Measurements from ENCODE around the gene TULP1. TPM values are rescaled to one million over a fixed set of nuclear protein-coding genes. Genes with fewer than 3 reads are reported as not detected.

The TULP1 gene
- polyA plus RNA-seq, 1 donor, result 1.4 TPM

DNA sequence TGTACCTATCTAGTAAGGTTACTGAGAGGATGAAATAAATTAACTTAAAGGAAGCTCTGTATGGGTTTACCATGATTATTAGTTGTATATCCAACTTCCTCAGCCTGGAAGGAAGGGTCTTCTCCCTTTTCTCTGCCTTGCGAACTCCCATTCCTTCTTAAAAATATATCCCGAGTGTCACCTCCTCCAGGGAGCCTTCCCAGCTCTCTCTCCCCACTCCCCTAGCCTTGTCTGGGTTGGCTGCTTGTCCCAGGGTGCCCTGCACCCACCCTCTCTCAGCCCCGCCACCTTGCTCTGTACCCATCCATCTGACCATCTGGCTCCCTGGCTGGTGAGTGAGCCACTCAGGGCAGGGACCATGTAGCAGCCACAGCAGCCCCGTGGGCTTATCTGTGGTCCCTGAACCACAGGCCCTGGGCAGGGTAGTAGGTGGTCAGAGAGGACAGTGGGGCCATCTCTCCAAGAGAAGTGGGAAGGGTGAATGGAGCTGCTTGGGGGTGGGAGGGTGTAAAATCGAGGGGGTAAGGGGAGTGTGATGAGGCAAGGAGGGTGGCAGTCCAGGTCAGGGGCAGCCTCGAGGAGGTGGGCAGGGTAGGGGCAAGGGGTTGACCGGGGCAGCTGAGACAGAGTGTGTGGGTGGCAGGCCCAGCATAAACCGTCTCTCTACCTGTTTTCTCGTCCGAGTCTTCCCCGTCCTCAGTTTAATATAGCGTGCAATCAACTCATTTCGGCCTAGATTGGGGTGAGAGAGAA is 28.6 kb downstream of the TULP1 start:
- no peak for DNase-seq (ENCODE audit: low read depth)

DNA sequence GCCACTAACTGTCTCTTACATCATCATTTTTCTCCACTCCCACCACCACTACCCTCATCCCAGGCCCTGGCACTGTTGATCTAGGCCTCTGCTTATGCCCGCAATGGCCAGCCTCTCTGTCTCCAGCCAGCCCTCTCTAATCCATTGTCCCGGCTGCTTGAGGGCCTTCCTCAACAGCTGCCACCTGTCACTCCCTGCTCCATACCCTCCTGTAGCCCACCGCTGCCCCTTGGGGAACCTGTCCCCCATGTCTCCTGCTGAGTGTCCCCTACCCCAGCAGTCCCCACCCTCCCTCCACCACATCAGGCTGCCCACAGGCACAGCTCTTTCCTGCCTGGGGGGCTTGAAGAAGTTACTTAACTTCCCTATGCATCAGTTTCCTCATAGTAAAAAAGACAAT is 29.2 kb downstream of the TULP1 start:
- DNase-seq (ENCODE audit: low read depth), result no peak

DNA sequence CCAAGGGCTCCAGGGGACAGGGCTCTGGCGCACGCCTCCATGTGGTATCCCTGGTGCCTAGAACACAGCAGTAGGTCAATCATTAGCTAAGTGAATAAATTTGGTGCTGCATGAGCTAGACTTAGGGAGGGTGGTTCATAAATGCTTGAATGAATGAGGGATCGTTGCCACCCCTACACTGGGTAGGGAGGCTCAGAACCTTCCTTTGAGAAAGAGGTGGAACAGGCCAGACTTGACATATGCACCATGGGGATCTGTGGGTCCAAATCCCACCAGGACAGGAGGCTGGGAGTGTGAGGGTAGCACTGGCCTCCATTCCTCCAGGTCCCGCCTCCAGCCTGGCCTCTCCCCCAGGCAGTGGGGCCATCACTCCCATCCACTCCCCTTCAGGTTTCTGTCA is 29.6 kb downstream of the TULP1 start:
- no peak for DNase-seq (ENCODE audit: low read depth)

DNA sequence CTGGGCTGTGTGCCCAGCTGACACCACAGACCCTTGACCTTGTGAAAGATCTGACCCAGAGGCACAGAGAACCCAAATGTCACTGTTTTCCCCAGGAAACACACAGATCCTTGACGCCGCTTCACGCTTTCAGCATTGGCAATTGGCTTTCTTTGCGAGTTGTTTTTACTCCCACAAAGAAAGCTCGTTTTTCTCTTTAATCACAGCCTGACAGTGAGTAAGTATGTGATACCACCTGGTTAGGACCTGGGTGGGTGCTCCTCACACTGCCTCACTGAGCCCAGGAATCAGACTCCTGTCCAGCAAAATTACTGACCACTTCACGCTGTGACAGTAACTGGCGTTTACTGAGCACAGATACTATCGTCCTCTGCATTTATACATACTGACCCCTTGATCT is 31.5 kb downstream of the TULP1 start:
- no peak for DNase-seq (ENCODE audit: low read depth)

DNA sequence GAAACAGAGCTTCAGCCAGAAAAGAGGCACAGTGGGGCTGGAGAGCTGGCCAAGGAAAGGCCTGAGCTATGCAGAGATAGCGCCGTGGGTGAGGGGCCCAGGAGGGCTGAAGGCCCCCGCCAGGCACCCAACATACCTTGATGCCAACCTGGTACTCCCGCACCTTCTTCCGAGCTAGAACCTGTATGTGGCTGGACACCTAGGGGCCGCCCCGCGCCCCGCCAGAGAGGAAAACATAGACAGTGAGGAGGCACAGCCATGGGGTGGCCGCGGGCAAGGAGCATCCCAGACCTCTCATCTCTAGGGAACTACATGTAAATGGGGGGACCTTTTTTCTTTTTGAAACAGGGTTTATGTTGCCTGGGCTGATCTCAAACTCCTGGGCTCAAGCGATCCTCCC is 32.5 kb downstream of the TULP1 start:
- no peak for DNase-seq (ENCODE audit: low read depth)

DNA sequence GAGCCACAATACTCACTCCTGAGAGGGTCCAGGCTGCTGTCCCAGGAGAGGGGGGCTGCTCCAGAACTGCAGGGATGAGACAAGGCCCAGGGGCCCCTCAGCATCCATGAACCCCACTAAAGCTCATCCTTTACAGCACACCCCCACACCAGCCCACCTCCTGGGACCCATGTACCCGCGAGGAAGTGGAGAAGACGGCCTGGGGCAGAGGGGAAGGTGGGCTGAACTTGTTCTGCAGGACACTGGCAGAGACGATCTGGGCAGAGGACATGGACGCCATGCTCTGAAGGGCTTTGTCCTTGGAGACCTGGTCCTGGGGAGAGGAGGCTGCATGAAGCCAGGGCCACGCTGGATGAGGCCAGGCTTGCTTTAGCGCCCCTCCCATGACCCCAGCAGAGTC is 34.4 kb downstream of the TULP1 start:
- DNase-seq (ENCODE audit: low read depth), result no peak

DNA sequence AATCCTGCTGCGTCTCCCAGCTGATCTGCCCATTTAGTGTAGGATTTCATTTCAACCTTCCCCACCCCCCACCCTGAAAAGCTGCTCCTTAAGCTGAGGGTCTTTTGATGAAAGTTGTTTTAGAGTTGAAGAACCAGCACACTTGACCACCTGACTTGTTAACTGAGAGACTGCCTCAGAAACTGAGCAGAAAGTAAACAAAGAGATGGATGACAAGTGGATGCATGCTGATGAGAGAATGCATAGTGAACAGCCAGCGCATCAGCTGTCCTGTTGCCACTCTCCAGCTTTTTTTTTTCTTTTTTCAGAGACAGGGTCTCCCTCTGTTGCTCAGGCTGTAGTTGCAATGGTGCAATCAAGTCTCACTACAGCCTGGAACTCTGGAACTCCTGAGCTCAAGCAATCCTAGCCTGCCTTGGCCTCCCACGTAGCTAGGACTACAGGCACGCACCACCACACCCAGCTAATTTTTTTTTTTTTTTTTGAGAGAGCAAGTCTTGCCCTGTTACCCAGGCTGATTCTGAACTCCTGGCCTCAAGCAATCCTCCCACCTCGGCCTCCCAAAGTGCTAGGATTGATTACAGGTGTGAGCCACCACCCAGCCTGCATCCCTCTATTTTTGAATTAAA is 35.0 kb downstream of the TULP1 start:
- DNase-seq (ENCODE audit: low read depth), result no peak

DNA sequence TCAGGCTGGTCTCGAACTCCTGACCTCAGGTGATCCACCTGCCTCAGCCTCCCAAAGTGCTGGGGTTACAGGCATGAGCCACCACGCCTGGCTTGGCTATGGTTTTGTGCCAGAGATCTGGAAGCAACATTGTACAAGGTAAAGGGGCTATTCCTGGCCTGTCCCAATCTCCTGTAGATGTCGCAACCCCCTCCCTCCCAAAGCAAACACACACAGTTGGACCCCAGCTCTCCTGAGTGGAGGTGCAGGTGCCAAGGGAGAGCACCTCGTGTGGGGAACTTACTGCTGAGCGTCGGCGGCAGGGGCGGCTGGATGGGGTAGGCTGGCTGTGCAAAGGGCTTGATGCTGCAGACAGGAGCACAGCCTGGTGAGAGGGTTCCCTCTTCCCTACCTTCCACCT is 35.7 kb downstream of the TULP1 start:
- DNase-seq (ENCODE audit: low read depth), result no peak

DNA sequence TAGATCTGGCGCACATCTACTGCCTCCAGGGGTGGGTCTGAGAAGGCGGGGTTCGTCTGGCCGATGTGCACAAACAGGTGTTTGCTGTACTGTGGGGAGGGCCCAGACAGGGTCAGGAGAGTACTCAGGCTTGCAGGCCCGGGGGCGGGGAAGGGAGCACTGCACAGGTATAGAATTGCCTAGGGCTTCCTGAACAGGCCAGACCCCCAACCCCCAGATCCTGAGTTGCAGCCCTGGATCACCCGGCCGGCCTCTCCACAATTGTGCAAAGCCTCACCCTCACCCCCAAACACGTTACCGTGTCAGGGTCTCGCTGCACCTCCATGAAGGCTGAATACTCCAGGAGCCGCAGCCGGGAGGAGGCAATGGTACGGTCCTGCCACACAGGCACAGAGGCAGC is 36.7 kb downstream of the TULP1 start:
- no peak for DNase-seq (ENCODE audit: low read depth)

DNA sequence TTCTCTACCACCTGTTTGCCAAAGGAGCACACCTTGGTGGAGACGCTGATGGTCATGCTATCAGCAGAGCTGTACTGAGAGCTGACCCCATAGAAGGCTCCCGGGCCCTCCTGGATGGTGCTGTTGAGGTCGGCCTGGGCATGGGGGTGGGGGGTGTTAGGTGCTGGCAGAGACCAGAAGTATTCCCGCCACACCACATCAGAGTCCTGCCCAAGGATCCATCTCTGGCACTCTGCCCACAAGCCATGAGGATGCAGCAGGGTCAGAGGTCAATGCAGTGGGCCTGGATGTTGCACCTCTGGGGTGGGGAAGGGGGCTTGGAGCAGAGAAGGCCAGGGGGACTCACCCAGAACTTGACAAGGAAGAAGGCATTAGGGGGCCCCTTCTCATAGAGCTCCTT is 37.1 kb downstream of the TULP1 start:
- DNase-seq (ENCODE audit: low read depth), result no peak

DNA sequence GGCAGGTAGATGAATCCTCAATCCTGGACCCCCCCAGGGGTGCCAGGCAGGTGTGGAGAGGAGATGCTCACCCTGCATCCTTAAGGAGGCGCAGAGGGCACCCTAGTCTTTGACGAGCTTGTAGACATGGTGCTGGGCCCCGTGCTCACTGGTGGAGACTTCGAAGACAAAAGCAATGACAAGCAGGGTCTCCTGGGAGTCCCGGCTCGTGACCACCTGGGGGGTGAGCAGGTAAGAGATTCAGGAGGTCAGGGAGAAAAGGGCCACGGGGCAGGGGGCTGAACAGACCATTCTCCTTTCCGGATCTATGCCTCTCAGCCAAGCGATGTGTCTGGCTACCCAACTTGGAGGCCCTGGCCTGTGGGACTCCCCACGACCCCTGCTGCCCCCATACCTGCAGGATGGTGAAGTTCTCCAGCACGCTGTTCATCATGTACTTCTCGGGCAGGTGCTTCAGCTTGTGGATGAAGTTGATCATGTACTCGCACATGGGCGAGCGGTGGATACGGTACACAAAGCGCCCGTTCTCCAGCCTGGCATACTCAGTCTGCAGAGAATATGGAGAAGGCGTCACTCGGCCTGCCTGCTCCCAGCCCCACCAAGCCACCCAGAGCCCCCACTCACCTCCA is 37.6 kb downstream of the TULP1 start:
- no peak for DNase-seq (ENCODE audit: low read depth)

DNA sequence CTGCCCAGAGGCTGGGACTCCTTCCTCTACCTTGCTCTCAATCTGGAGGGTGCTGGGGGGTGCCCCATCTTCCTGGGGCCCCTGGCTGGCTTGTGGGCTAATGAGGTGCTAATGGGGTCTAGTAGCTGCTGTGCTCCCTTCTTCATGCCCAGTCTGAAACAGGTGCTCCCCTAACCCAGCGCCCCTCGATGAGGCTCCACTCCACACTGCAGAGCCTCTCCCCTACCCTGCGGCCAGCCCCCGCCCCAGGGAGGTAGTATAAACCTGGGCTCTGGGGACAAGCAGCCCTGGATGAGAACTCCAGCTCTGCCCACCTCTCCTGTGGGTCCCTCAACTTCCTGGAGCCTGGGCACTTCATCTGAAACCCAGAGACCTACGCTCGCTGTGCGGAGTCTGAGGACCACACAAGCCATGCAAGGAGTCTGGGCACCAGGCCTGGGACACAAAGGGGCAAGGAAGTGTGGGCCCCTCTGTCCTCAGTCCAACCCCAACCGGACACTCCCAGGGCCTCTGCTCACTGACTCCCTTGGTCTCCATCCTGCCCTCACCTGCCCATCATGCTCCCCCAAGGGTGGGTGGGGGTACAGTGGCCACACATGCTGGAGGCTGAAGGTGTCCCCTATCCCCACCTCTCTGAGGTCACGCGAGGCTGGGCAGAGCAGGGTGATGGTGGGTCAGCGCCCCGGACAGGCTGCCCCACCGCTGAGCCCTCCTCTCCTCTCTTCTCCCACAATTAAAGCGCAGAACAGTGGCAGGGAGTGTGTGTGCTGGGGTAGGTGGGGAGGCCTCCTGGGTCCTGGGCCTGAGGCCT is 38.4 kb downstream of the TULP1 start:
- DNase-seq (ENCODE audit: low read depth), result no peak

DNA sequence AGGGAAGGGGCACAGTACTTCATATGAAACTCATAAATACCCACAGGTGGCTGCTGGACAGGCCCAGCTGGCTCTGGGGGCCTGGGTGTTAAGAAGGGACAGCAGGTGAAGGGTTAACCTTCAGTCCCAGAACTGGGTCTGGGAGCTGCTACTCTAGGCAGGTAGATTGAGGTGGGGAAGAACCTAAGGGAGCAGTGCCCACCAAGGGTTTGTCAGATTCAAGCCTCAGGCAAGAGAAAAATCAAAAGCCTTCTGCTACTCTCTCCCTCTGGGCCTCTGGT is 38.9 kb downstream of the TULP1 start:
- DNase-seq (ENCODE audit: low read depth), result no peak

DNA sequence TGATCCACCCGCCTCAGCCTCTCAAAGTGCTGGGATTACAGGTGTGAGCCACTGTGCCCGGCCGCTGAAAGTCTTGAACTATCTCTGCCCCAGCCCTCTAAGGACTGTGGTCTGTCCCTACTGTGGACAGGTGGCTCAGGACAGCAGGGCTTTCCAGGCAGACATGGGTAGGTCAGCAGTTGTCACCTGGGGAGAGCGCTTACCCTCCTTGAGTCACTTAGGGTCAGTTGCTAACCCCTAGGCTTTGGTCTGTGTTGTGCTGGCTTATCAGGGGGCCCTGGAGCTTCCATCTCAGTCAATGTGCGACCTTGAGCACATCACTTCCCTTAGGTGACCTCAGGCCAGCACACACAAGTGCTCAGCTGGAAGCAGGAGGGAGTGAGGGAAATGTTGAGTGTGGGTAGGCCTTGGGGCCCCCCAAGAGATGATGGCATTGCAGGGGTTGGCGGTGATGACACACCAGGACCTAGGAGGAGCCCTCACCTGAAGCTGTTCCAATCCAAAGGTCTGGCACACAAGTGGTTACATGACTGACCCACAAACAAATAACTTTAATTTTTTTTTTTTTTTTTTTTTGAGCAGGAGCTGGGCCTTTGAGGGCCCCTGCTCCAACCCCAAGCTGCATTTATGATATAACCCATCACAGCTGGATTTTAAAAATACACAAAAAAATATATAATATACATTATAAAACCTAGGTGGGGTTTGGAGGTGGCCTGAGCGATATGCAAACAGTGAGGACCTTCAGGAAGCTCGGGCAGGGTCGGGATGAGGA is 39.4 kb downstream of the TULP1 start:
- no peak for DNase-seq (ENCODE audit: low read depth)

DNA sequence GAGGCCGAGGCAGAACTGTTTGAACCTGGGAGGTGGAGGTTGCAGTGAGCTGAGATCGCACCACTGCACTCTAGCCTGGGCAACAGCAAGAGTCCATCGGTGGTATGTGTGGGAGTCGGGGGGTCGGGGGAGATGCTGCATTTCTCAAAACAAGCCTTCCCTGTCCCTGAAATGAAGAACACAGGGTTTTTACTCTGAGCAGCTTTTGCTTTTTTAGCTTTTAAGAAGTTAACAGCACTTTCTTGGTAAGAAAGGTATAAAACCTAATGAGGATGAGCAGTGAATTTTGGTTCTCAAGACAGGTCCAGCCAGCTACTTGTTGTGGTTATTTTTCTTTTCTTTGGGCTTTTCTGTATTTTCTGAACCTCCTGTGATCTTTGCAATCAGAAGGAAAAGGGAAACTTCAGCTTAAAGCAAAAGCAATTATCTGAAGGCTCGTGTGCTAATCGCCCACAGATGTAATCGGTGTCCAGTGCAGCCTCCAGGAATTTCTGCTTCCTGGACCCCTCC is 40.8 kb downstream of the TULP1 start:
- DNase-seq (ENCODE audit: low read depth), result no peak

DNA sequence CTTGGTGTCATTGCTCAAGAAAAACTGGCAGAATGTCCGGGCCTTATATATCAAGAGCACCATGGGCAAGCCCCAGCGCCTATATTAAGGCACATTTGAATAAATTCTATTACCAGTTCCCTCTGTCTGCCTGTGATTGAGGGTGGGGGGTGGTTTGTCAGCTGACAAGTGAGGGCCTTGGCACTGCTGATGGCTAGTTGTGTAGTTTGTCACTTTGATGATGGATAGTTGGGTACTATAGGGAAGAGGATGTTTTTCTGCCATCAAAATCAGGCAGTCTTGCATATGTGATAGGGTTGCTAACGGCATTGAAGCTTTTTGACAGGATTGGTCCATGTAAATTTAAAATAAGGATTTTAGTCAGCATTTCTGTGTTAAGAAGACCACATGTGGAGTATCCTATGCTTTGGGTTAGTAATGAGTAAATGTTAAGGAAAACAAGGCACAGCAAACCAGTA is 42.0 kb downstream of the TULP1 start:
- no peak for DNase-seq (ENCODE audit: low read depth)

DNA sequence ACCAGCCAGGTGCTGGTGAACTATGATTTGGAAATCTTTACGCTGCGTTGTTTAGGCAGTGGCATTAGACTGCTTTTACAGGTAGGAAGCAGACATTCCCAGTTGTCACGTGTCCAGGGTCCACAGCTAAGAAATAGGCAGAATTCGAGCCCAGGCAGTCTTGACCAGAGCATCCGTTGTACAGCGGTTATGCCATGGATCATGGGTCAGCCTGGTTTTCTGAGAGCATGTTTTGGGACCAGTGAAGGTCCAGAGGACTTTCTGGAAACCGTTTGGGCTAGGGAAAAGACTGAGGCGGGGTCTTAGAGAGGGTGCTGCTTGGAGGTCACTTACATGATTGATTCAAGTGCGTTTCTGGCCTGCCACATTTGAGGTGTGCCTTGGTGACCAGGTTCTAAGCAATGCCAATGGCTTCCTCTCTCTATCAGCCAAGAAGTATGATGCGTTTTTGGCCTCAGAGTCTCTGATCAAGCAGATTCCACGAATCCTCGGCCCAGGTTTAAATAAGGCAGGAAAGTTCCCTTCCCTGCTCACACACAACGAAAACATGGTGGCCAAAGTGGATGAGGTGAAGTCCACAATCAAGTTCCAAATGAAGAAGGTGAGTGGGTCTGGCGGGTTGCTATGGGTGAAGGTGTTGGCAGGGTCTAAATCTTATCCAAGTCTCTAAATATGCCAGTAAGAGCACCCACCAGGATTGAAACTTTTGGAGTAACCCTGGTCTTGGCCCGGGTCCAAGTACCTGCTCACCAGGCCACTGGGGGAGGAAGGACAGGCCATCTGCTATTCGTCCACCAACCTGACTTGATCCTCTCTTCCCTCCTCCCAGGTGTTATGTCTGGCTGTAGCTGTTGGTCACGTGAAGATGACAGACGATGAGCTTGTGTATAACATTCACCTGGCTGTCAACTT is 42.7 kb downstream of the TULP1 start:
- no peak for DNase-seq (ENCODE audit: low read depth)

DNA sequence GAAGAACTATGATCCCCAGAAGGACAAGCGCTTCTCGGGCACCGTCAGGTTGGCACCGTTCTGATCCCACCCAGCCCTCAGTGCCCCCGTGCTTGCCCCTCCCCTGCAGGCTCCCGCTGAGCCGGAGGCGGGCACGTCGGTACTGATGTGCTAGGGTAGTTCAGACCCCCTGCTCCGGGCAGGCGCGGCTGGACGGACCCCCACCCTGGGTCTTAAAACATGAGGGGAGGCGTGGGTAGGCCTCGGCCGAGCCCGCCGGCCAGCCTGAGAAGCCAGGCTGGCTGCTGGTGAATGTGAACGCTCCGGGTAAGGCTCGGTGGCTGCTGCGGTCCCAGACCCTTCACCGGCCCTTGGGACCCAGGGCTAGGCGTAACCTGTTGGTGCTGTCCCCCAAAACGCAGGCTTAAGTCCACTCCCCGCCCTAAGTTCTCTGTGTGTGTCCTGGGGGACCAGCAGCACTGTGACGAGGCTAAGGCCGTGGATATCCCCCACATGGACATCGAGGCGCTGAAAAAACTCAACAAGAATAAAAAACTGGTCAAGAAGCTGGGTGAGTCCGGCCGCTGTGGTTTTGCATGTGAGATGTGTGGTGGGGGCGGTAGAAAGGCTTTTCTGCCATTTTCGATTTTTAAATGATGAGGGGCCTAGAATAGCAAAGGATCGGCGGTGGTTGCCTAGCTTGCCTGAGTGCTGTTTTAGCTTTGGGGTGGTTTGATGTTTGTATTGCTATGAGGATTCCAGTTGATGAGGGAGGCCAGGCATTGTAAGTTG is 43.5 kb downstream of the TULP1 start:
- no peak for DNase-seq (ENCODE audit: low read depth)

DNA sequence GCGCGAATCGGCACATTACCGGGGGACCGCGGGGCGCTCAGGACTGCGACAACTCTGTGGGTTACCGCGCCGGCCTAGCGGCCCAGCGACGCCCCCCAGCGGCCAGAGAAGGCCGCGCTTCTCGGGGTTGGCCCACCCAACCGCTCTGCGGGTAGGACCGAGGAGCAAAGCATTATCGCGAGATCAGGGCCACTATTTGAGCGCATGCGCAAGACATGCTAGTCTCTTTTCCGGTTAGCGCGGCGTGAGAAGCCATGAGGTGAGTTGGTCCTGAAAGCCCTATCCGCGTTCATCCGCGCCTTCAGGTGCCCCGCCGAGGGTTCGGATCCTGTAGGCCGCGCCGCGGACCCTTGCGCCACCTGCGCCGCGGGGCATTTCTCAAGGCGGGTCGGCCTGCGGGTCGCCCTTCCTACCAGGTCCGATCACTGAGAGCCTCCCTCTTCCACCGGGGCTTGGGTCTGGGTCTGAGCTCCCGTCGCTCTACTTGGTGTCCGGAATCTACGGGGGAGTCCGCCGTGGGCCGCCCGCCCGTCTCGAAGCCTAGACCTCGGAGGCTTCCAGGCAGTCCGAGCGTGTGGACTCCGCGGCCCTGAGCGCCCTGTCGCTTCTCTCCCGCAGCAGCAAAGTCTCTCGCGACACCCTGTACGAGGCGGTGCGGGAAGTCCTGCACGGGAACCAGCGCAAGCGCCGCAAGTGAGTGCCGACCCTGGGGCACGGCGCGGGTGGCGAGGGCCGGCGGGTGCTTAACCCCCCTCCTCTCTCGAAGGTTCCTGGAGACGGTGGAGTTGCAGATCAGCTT is 44.3 kb downstream of the TULP1 start, which contains the start of gene RPL10A:
Gene RPL10A (plus strand): TSS at position 221 of the 799 bp plus-strand sequence. CDS start 34 bp downstream, at position 255.
- peak; percentile 97 for DNase-seq (ENCODE audit: low read depth)
